ENCODE results near the gene MPP3. TPM values are rescaled to one million over a fixed set of nuclear protein-coding genes. Genes with fewer than 3 reads are reported as not detected.

Gene MPP3
- polyA plus RNA-seq, 3 donors: 7.7 to 15.0 (median 8.0) TPM

DNA sequence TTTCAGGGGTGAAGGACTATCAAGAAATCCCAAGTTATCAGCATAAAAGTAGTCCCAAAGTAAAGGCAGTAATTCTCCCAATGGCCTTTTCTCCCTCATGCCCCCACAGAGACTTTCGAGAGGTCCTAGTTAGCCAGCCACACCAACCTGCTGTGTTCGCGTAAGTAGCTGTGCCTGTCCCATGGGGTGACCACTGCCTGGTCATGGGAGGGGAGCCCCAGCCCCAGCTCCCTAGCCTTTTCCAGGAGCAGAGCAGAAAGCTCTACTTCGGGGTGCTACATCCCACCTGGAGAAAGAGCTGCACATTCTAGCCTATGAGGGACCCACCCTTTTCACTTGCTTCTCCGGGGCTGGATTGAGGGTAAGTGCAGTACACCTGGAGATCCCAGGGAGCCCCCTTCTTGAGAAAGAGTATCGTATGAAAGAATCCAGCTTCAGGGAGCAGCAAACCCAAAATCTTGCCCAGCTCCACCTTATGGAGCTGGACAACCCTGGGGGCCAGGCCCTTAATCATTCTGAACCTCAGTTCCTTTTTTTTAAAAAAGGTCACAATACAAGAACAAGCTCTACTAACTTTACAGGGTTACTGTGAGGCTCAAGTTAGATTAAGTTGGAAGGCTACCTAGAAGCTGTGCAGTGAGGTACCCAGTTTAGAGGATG lies 65.8 kb downstream of the MPP3 start:
- no peak for DNase-seq (ENCODE audit: extremely low read depth in 1 of 11, low read depth in 9 of 11, low spot score in 4 of 11)

DNA sequence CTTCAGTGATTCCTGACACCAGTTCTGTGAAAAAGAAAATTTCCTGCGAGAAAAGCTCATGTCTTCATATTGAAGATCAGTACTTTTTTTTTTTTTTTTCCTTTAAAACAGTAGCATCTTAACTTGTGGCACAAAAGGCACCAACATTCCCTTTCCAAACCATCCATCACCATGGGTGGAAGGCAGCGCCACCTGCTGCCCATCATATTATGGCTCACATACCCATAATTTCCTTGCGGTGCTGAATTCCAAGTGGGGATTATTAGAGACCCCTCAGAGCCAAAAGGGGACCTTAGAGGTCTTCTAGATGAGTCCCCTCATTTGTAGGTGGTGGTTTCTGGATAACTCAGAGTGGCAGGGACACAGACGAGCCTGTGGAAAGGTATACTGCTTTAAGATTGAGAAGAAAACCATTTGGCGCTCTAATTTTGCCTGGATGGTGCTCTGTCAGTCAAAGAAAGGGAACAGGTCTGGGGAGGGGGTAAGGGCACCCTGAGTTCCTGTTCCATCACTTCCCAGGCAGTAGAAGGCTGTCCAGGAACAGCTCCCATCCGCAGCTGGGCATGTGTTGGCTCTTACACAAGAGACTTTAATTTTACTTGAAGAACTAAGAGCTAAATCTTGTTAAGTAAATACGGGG lies 66.4 kb downstream of the MPP3 start:
- DNase-seq (ENCODE audit: extremely low read depth in 1 of 11, low read depth in 9 of 11, low spot score in 4 of 11): peak in 4 of 11 donors; percentile 34 to 60 (median 53)

DNA sequence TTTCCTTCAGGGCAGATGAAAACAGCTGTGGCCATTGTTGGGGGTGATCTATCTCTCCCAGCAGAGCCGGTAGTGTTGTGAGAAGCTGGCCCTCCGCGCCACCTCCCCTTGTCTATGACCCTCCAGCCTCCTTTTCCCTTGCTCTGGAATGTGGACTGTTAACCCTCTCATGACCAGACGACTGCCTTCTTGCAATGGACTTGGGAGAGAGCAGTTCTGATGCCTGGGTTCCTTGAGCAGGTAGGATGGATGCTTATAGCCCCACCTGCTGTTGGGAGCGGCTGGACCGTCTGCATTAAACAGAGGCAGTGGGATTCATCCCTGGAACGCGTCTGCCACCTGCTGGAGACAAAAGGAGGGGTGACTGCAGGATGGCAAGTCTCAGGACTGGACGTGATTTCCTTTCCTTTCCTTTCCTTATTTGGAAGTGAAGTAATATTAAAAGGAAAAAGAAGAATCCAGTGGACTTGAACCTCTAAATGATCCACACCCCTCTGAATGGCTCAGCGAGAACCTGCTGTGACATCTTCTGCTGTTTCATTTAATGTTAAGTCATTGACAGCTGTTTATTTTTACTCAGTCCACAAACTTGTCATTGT lies 72.6 kb downstream of the MPP3 start:
- DNase-seq (ENCODE audit: extremely low read depth in 1 of 11, low read depth in 9 of 11, low spot score in 4 of 11): peak; percentile 86 to 95 (median 91)

DNA sequence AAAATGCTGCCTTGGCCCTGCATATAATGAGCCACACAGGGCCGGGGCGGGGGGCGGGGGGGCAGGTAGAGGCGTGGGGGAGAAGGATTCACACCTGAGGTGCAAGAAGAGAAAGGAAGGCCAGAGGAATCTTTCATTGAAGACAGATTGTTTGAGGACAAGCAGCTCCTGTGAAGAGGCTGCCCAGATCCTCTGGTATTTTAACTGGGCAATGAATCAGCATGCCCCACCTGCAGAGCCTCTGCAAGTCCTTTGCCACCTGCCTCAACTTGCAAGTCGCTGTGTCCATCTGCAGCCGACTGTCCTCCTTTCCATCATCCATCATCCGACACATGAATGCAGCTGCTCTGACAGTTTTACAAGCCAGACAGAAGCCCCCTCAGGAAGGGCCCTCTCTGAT lies 73.1 kb downstream of the MPP3 start:
- no peak for DNase-seq (ENCODE audit: extremely low read depth in 1 of 11, low read depth in 9 of 11, low spot score in 4 of 11)

DNA sequence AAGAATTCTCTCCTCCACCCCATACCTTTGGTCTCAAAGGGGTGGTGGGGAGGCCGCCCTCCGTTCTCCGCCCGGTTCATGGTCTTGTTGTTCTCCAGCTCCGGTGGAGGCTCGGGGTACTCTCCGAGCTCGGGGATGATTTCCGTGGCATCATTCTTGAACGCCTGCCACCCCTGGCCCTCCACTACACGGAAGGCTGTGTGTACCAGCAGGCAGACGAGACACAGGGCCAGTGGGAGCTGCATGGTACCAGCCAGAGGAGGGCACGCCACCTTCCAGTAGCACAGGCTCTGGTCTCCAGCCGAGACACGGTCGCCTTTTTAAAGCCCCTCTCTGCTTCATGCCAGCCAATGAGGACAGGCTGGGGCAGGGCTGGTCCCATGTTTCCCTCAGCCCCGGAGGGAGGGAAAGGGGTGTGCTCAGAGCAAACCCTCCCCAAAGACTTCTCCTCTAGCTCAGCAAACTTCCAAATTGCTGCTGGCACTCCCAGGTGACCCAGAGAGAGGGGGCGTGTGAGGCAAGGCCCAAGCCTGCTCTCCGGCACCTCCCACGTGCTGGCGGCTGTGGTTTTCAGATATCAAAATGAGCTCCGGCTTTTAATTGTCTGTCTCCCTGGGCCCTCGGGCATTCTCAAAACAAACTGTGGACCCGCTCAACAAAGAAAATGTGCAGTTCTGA lies 74.3 kb downstream of the MPP3 start, which contains the start of gene SOST:
TSS of gene SOST (minus strand) at position 295 of the 678 bp plus-strand sequence. CDS start at position 245, 50 bp downstream.
- DNase-seq (ENCODE audit: extremely low read depth in 1 of 11, low read depth in 9 of 11, low spot score in 4 of 11): peak in 1 of 11 donors; percentile 48

DNA sequence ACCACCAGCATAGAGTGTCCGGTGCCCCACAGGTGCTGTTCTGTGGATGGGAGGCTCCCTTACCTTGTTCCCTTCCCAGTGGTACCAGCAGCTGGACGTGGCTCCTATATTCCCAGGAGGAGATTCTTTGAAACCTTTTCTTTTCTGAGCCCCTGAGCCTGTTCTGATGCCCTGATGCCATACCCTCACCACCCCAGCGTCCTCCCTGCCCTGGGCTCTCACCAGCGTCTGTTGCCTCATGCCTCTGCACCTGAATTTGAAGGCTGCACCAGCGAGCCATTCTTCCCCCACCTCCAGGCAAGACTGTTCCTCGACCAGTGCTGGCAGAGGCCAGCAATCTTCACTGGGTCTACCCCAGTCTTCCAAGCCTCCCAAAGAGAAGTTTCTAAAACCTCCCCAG lies 74.9 kb downstream of the MPP3 start:
- DNase-seq (ENCODE audit: extremely low read depth in 1 of 11, low read depth in 9 of 11, low spot score in 4 of 11): no peak

DNA sequence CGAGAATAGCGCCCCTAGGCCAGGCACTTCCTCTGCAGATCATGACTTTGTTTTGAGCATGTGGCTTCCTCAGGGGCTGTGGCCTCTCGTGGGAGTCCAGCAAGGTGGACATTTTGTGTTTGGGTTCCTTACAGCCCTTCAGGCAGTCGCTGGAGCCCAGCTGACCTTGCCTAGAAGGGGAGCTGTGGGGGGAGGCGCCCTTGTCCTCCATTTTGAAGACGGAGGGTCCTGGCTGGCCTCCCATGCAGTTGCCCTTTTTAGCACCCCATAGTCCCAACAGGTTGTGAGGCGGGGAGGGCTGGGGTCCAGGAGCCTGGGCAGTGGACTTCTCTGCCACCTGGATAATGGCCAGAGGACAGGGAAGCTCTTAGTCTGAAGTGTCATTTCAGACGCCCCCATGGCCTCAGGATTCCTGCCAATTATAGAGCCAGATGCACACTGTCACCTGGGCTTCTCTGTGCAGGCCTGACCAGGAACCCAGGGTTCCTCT lies 75.7 kb downstream of the MPP3 start:
- DNase-seq (ENCODE audit: extremely low read depth in 1 of 11, low read depth in 9 of 11, low spot score in 4 of 11): no peak

DNA sequence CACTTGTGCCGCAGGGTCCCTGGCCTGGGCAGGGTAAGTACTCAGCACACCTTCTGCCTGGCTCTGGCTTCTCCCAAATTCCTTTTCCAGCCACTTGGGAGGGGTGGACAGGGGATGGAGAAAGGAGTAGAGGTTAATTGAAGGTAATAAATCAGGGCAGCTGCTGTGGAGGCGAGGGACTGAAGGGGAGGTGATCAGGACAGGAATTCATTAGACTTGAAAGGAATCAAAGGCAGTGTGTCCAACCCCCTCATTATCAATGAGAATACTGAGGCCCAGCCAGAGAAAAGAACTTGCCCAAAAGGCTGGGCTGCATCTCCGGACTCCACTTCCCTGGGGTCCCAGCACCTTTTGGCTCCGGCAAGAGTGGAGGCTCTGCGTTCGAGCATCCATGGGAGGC lies 76.7 kb downstream of the MPP3 start:
- no peak for DNase-seq (ENCODE audit: extremely low read depth in 1 of 11, low read depth in 9 of 11, low spot score in 4 of 11)

DNA sequence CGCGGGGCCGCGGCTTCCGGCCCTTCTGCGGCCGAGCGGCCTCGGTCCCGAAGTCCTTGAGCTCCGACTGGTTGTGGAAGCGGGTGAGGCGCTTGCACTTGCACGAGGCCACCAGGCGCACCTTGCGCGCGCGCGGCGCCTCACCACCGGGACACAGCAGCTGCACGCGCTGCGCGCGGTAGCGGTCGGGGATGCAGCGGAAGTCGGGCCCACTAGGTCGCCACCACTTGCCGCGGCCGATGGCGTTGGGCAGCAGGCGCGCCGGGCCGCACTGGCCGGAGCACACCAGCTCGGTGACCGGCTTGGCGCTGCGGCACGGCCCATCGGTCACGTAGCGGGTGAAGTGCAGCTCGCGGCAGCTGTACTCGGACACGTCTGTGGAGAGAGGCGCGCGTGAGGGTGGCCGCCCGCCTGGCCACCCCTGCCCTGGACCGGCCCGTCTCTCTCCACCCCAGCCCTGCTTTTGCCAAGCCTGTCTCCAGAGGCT lies 77.5 kb downstream of the MPP3 start:
- peak in 7 of 11 donors; percentile 33 to 58 (median 45) for DNase-seq (ENCODE audit: extremely low read depth in 1 of 11, low read depth in 9 of 11, low spot score in 4 of 11)

DNA sequence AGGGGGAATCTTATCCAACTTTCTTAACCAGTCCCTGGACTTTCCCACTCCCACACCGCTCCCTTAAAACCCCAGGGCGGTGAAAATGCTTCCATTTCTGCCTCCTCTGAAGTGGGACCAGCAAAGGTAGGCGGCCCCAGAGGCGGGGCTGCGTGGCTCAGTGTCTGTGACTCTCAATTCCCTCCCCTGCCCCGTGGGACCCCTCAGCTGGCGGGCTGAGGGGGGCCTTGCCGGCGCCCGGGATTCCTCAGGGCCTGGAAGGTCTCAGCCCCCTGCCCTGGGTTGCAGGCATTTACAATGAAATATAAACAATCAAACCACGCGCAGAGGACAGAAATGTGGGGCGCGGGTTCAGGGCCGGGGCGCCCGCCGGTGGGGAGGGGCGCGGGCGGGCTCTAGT lies 78.0 kb downstream of the MPP3 start:
- DNase-seq (ENCODE audit: extremely low read depth in 1 of 11, low read depth in 9 of 11, low spot score in 4 of 11): no peak

DNA sequence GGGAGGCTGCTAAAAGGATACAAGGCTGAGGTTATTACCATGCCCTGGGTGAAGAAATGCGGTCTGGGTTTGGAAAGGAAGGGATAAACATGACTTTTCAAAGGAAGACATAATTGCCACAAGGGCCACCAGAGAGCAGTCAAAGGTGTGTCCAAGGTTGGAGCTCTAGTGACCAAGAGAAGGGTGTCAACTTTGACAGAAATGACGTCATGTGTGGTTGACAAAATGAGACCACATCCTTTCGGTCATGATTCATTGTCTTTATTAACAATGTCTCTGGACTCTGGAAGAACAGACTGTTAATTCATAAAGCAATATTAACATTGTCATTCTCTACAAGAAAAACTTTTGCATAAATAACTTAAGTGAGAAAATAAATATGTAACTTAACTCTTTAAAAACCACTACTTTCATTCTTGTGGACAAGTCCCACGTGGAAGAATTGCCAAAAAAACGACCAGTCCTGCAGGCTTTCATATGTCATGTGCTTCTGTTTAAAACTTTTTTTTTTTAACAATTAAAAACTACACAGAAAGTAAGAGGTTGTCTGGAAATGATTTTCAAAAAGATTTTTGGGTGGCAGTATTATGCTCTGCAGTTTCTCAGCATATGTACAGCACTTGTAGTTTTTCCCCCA lies 79.3 kb downstream of the MPP3 start:
- no peak for DNase-seq (ENCODE audit: extremely low read depth in 1 of 11, low read depth in 9 of 11, low spot score in 4 of 11)

Other genes with a start within 250 kb of the MPP3 start
- gene MEOX1, start 171.2 kb downstream of the MPP3 start, polyA plus RNA-seq (ENCODE audit: insufficient read length in 3 of 3): 10 to 100 TPM; 14.3 to 20.1 (median 17.5) TPM
- 10 to 100 TPM; 45.9 to 56.9 (median 53.5) TPM for gene SOST, start 74.4 kb downstream of the MPP3 start, polyA plus RNA-seq (ENCODE audit: insufficient read length in 3 of 3)
- gene DUSP3, start 54.2 kb downstream of the MPP3 start, polyA plus RNA-seq (ENCODE audit: insufficient read length in 3 of 3): 10 to 100 TPM; 55.7 to 63.6 (median 57.0) TPM
- gene CFAP97D1, start 52.7 kb downstream of the MPP3 start, polyA plus RNA-seq (ENCODE audit: insufficient read length in 3 of 3): under 1 TPM in 2 of 3 donors, not detected in 1; 0.04 to 0.08 TPM
- gene CD300LG, start 14.0 kb upstream of the MPP3 start, polyA plus RNA-seq (ENCODE audit: insufficient read length in 3 of 3): 1 to 10 TPM in 2 of 3 donors, under 1 TPM in 1; 0.89 to 1.7 (median 1.3) TPM
- gene MPP2, start 74.4 kb upstream of the MPP3 start, polyA plus RNA-seq (ENCODE audit: insufficient read length in 3 of 3): 1 to 10 TPM; 5.8 to 8.2 (median 7.1) TPM
- gene PPY, start 109.3 kb upstream of the MPP3 start, polyA plus RNA-seq (ENCODE audit: insufficient read length in 3 of 3): 1 to 10 TPM in 1 of 3 donors, under 1 TPM in 1, not detected in 1; 0.30 to 2.3 TPM
- gene PYY, start 120.8 kb upstream of the MPP3 start, polyA plus RNA-seq (ENCODE audit: insufficient read length in 3 of 3): under 1 TPM; 0.19 to 0.73 (median 0.25) TPM
- 1 to 10 TPM; 2.7 to 7.1 (median 3.3) TPM for gene NAGS, start 171.5 kb upstream of the MPP3 start, polyA plus RNA-seq (ENCODE audit: insufficient read length in 3 of 3)
- 10 to 100 TPM; 38.6 to 51.7 (median 43.5) TPM for gene TMEM101, start 181.8 kb upstream of the MPP3 start, polyA plus RNA-seq (ENCODE audit: insufficient read length in 3 of 3)
- 10 to 100 TPM; 37.2 to 45.5 (median 39.1) TPM for gene LSM12, start 233.5 kb upstream of the MPP3 start, polyA plus RNA-seq (ENCODE audit: insufficient read length in 3 of 3)
- 10 to 100 TPM; 73.8 to 90.2 (median 84.7) TPM for gene G6PC3, start 237.6 kb upstream of the MPP3 start, polyA plus RNA-seq (ENCODE audit: insufficient read length in 3 of 3)

Data from renal cortex interstitium (tissue), 11 donors.